GM23338 (cell line): ENCODE results near the gene JDP2. TPM values are rescaled to one million over a fixed set of nuclear protein-coding genes. Genes with fewer than 3 reads are reported as not detected.

Experiments
- ATAC-seq: fragments of 200-7000 bp; cut with Tn5 transposase; 3 replicates; pipeline ENCODE4 v1.9.1; 2020
- DNase-seq: peaks from one replicate; pipeline ENCODE4 v3.0.0-alpha.2; 2015; ENCODE audit warnings: low spot score
- H2AFZ ChIP-seq: fragments of 200-600 bp; sonication (generic); 2 replicates; pipeline ENCODE4 v1.8.0; 2016; ENCODE audit warnings: antibody characterized with exemption, mild to moderate bottlenecking, moderate library complexity
- H3F3A ChIP-seq: fragments of 200-600 bp; sonication (generic); replicated peaks from 2 replicates; pipeline ENCODE4 v1.8.0; 2017; ENCODE audit warnings: antibody characterized with exemption, mixed run types, low read depth
- H3K27ac ChIP-seq: fragments of 200-600 bp; sonication (generic); 2 replicates; pipeline ENCODE4 v1.6.1; 2016; ENCODE audit warnings: low read depth
- H3K27me3 ChIP-seq: fragments of 200-600 bp; sonication (generic); 2 replicates; pipeline ENCODE4 v1.8.0; 2016; ENCODE audit warnings: mild to moderate bottlenecking, mixed run types, moderate library complexity; ENCODE audit not compliant: insufficient read depth
- H3K36me3 ChIP-seq: fragments of 200-600 bp; sonication (generic); 2 replicates; pipeline ENCODE4 v1.8.0; 2016; ENCODE audit warnings: mild to moderate bottlenecking; ENCODE audit not compliant: insufficient read depth
- H3K4me1 ChIP-seq: fragments of 200-600 bp; sonication (generic); 2 replicates; pipeline ENCODE4 v1.8.0; 2016; ENCODE audit warnings: mild to moderate bottlenecking, moderate library complexity; ENCODE audit not compliant: insufficient read depth
- H3K4me2 ChIP-seq: fragments of 200-600 bp; sonication (generic); 2 replicates; pipeline ENCODE4 v1.7.1; 2017; ENCODE audit warnings: mixed run types
- H3K4me3 ChIP-seq: fragments of 200-600 bp; sonication (generic); 2 replicates; pipeline ENCODE4 v1.6.1; 2016; ENCODE audit warnings: mixed run types
- H3K79me2 ChIP-seq: fragments of 200-600 bp; sonication (generic); replicated peaks from 2 replicates; pipeline ENCODE4 v1.8.0; 2017; ENCODE audit warnings: mild to moderate bottlenecking; ENCODE audit not compliant: insufficient read depth
- H3K9me2 ChIP-seq: fragments of 200-600 bp; sonication (generic); 2 replicates; pipeline ENCODE4 v1.8.0; 2017; ENCODE audit not compliant: insufficient read depth
- H4K20me1 ChIP-seq: fragments of 200-600 bp; sonication (generic); replicated peaks from 2 replicates; pipeline ENCODE4 v1.8.0; 2017; ENCODE audit warnings: mild to moderate bottlenecking; ENCODE audit not compliant: insufficient read depth
- H3K27ac Mint-ChIP-seq: 2 replicates; pipeline ENCODE4 v1.8.0; 2020; ENCODE audit warnings: inconsistent platforms, mild to moderate bottlenecking, moderate library complexity, mixed read lengths
- H3K27me3 Mint-ChIP-seq: 3 replicates; pipeline ENCODE4 v1.8.0; 2022; ENCODE audit warnings: low read depth, mild to moderate bottlenecking, moderate library complexity, mixed read lengths, inconsistent platforms; ENCODE audit not compliant: insufficient read depth, poor library complexity
- H3K36me3 Mint-ChIP-seq: 3 replicates; pipeline ENCODE4 v1.8.0; 2021; ENCODE audit warnings: low read depth, mild to moderate bottlenecking, inconsistent platforms, moderate library complexity, mixed read lengths
- H3K4me1 Mint-ChIP-seq: 3 replicates; pipeline ENCODE4 v1.8.0; 2020; ENCODE audit warnings: mild to moderate bottlenecking, inconsistent platforms, mixed read lengths
- H3K4me3 Mint-ChIP-seq: 3 replicates; pipeline ENCODE4 v1.8.0; 2021; ENCODE audit warnings: moderate library complexity, mild to moderate bottlenecking, inconsistent platforms, mixed read lengths
- H3K9me3 Mint-ChIP-seq: 3 replicates; pipeline ENCODE4 v1.8.0; 2020; ENCODE audit warnings: moderate library complexity, mild to moderate bottlenecking, inconsistent platforms, mixed read lengths
- CREB1 ChIP-seq: fragments of 250-450 bp; sonication (Bioruptor Pico); IDR thresholded peaks from 2 replicates; pipeline ENCODE4 v1.5.0; 2020; ENCODE audit warnings: low read depth, mild to moderate bottlenecking, moderate library complexity
- ETS1 ChIP-seq: IDR thresholded peaks from 2 replicates; pipeline ENCODE4 v1.6.1; 2016; ENCODE audit warnings: antibody characterized with exemption
- EZH2 ChIP-seq: fragments of 200-600 bp; sonication (generic); IDR thresholded peaks from one replicate; pipeline ENCODE4 v1.8.0; 2017; ENCODE audit warnings: antibody characterized with exemption, mild to moderate bottlenecking, low read depth; ENCODE audit not compliant: unreplicated experiment
- EZH2phosphoT487 ChIP-seq: fragments of 200-600 bp; sonication (generic); IDR thresholded peaks from one replicate; pipeline ENCODE4 v1.8.1; 2018; ENCODE audit warnings: antibody characterized with exemption; ENCODE audit not compliant: unreplicated experiment
- JUNB ChIP-seq: IDR thresholded peaks from one replicate; pipeline ENCODE4 v1.6.1; 2016; ENCODE audit warnings: antibody characterized with exemption; ENCODE audit not compliant: unreplicated experiment
- NANOG ChIP-seq: IDR thresholded peaks from 2 replicates; pipeline ENCODE4 v1.6.1; 2016; ENCODE audit warnings: antibody characterized with exemption, borderline replicate concordance
- POLR2AphosphoS5 ChIP-seq: IDR thresholded peaks from 2 replicates; pipeline ENCODE4 v1.6.1; 2016; ENCODE audit warnings: antibody characterized with exemption, low read depth
- STAT1 ChIP-seq: IDR thresholded peaks from one replicate; pipeline ENCODE4 v1.6.1; 2016; ENCODE audit warnings: antibody characterized with exemption; ENCODE audit not compliant: unreplicated experiment
- ZNF114 ChIP-seq: fragments of 250-450 bp; sonication (Bioruptor Pico); IDR thresholded peaks from 2 replicates; pipeline ENCODE4 v1.5.0; 2020; ENCODE audit warnings: mild to moderate bottlenecking, moderate library complexity
- ZNF331 ChIP-seq: fragments of 250-450 bp; sonication (Bioruptor Pico); IDR thresholded peaks from 2 replicates; pipeline ENCODE4 v1.5.0; 2020; ENCODE audit warnings: low read depth, mild to moderate bottlenecking, moderate library complexity
- ZNF462 ChIP-seq: fragments of 250-450 bp; sonication (Bioruptor Pico); IDR thresholded peaks from 2 replicates; pipeline ENCODE4 v1.5.0; 2020; ENCODE audit warnings: mild to moderate bottlenecking, moderate library complexity
- polyA plus RNA-seq: library from polyadenylated mRNA; unstranded; fragments of >200 nt; fragmentation: Nextera tagmentation; extraction: Ambion mirVana; gene quantifications from 2 replicates; pipeline ENCODE4 v1.2.1, GENCODE V29; 2016
- total RNA-seq: library from RNA; depleted of rRNA; stranded (reverse); fragments of >200 nt; shearing (Covaris generic); gene quantifications from 2 replicates; pipeline ENCODE4 v1.2.3, GENCODE V29; 2014
- TF ChIP-seq, protein P1 (sequence below), 2 experiments: fragments of 200-600 bp in 1 of 2; sonication (generic) in 1 of 2; conservative IDR thresholded peaks; 2 replicates each; pipeline versions ENCODE4 v1.5.1 to v1.6.1; 2016 to 2017; ENCODE audit warnings: antibody characterized with exemption in 2 of 2, low read depth in 2 of 2, mild to moderate bottlenecking in 2 of 2, moderate library complexity in 1 of 2
- TF ChIP-seq, protein P2 (sequence below): IDR thresholded peaks from one replicate; pipeline ENCODE4 v1.6.1; 2018; ENCODE audit warnings: antibody characterized with exemption; ENCODE audit not compliant: unreplicated experiment

Gene JDP2
- total and polyA plus RNA-seq, 2 experiments from 2014 or later = 12.5 to 38.9 TPM

DNA sequence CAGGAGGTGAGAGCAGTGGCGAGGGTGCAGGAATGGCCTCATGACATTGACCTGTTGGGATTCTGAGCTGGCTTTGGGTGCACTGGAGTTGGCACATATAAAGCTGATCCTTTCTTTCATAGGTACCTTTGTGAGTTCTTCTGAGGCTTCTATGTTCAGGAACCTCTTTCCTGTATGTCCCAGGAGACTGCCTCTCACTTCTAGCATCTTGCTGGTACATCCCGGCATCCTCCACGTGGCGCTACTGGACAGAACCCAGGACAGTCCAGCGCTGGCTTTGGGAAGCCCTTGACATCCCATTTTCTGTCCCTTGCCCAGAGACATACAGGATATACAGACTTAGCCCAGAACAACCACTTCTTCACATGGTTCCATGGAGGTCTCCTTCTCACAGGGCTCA lies 50.1 kb downstream of the JDP2 start:
- no peak overlapping the region for H3K27ac Mint-ChIP-seq
- H3K9me3 Mint-ChIP-seq = peaks cover 6% of the 10 kb centered on the region; the same call in 2 of the 3 replicates
- H3K4me1 Mint-ChIP-seq = peaks cover 31% of the 10 kb centered on the region

More for the DNA sequence above, 50.1 kb downstream of the JDP2 start:
- H3K4me3 Mint-ChIP-seq = no peak overlapping the region
- no peak for TF ChIP-seq ETS1
- no peak for TF ChIP-seq EZH2phosphoT487
- TF ChIP-seq ZNF462 (CRISPR knock-in tag) = no peak
- TF ChIP-seq STAT1 = no peak
- TF ChIP-seq NANOG = no peak
- TF ChIP-seq, protein P1, sequence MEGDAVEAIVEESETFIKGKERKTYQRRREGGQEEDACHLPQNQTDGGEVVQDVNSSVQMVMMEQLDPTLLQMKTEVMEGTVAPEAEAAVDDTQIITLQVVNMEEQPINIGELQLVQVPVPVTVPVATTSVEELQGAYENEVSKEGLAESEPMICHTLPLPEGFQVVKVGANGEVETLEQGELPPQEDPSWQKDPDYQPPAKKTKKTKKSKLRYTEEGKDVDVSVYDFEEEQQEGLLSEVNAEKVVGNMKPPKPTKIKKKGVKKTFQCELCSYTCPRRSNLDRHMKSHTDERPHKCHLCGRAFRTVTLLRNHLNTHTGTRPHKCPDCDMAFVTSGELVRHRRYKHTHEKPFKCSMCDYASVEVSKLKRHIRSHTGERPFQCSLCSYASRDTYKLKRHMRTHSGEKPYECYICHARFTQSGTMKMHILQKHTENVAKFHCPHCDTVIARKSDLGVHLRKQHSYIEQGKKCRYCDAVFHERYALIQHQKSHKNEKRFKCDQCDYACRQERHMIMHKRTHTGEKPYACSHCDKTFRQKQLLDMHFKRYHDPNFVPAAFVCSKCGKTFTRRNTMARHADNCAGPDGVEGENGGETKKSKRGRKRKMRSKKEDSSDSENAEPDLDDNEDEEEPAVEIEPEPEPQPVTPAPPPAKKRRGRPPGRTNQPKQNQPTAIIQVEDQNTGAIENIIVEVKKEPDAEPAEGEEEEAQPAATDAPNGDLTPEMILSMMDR (conservative IDR thresholded peaks at IDR 0.05; ENCODE audit: low read depth in 2 of 2) = no peak
- no peak for TF ChIP-seq ZNF331
- TF ChIP-seq, protein P2, sequence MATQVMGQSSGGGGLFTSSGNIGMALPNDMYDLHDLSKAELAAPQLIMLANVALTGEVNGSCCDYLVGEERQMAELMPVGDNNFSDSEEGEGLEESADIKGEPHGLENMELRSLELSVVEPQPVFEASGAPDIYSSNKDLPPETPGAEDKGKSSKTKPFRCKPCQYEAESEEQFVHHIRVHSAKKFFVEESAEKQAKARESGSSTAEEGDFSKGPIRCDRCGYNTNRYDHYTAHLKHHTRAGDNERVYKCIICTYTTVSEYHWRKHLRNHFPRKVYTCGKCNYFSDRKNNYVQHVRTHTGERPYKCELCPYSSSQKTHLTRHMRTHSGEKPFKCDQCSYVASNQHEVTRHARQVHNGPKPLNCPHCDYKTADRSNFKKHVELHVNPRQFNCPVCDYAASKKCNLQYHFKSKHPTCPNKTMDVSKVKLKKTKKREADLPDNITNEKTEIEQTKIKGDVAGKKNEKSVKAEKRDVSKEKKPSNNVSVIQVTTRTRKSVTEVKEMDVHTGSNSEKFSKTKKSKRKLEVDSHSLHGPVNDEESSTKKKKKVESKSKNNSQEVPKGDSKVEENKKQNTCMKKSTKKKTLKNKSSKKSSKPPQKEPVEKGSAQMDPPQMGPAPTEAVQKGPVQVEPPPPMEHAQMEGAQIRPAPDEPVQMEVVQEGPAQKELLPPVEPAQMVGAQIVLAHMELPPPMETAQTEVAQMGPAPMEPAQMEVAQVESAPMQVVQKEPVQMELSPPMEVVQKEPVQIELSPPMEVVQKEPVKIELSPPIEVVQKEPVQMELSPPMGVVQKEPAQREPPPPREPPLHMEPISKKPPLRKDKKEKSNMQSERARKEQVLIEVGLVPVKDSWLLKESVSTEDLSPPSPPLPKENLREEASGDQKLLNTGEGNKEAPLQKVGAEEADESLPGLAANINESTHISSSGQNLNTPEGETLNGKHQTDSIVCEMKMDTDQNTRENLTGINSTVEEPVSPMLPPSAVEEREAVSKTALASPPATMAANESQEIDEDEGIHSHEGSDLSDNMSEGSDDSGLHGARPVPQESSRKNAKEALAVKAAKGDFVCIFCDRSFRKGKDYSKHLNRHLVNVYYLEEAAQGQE = no peak
- no peak for TF ChIP-seq POLR2AphosphoS5
- no peak for TF ChIP-seq CREB1
- TF ChIP-seq JUNB = no peak
- no peak for TF ChIP-seq ZNF114 (CRISPR knock-in tag)
- no peak for TF ChIP-seq EZH2
- Histone ChIP-seq H3K27me3 (no peaks in the 10 kb centered on the region), H3K36me3 (no peaks in the 10 kb centered on the region), H3K79me2 (no peaks in the 10 kb centered on the region), H3K9me2 (no peaks in the 10 kb centered on the region), H3K27ac (no peak overlapping the region), H3F3A (peaks cover 6% of the 10 kb centered on the region), H2AFZ (no peak overlapping the region), H4K20me1 (no peaks in the 10 kb centered on the region), H3K4me3 (no peak overlapping the region), H3K4me1 (peaks cover 7% of the 10 kb centered on the region), H3K4me2 (no peak overlapping the region)
- ATAC-seq (no peak), DNase-seq (no peak)
- peaks cover 8% of the 10 kb centered on the region; the same call in 2 of the 3 replicates for H3K36me3 Mint-ChIP-seq
- H3K27me3 Mint-ChIP-seq = peaks cover 3% of the 10 kb centered on the region
